Esophagus squamous epithelium (tissue), 4 donors: Measurements from ENCODE around the gene CEACAM20.

Source experiments
- POLR2A ChIP-seq, 4 donors: fragments of 450-650 bp; IDR thresholded peaks; one replicate each; pipeline ENCODE4 v1.6.1; 2017; ENCODE audit warnings: antibody characterized with exemption in 4 of 4, mild to moderate bottlenecking in 4 of 4, moderate library complexity in 3 of 4
- TF ChIP-seq, protein P1 (sequence below), 6 experiments: fragments of 450-650 bp in 4 of 6; fragments of 200-600 bp in 2 of 6; sonication (generic) in 2 of 6; IDR thresholded peaks; one replicate each; pipeline ENCODE4 v1.5.1; 2016 to 2019; ENCODE audit warnings: antibody characterized with exemption in 6 of 6, mild to moderate bottlenecking in 4 of 6, moderate library complexity in 4 of 6

- no peak for TF ChIP-seq POLR2A (IDR thresholded peaks at IDR 0.05)
- TF ChIP-seq, protein P1, sequence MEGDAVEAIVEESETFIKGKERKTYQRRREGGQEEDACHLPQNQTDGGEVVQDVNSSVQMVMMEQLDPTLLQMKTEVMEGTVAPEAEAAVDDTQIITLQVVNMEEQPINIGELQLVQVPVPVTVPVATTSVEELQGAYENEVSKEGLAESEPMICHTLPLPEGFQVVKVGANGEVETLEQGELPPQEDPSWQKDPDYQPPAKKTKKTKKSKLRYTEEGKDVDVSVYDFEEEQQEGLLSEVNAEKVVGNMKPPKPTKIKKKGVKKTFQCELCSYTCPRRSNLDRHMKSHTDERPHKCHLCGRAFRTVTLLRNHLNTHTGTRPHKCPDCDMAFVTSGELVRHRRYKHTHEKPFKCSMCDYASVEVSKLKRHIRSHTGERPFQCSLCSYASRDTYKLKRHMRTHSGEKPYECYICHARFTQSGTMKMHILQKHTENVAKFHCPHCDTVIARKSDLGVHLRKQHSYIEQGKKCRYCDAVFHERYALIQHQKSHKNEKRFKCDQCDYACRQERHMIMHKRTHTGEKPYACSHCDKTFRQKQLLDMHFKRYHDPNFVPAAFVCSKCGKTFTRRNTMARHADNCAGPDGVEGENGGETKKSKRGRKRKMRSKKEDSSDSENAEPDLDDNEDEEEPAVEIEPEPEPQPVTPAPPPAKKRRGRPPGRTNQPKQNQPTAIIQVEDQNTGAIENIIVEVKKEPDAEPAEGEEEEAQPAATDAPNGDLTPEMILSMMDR (IDR thresholded peaks at IDR 0.05): peak in 2 of 6 experiments; percentile 17 to 45
Measured at GRCh38 chr19:44552324-44552723, 22.8 kb upstream of the CEACAM20 start.
